Measurements from ENCODE around the gene GLP1R.

The GLP1R gene

GRCh38 chr6:39053016-39053624, 4.5 kb downstream of the GLP1R start:
- TF ChIP-seq CTCF (IDR thresholded peaks at IDR 0.05; ENCODE audit: low read depth, low read length): no peak
- H3K4me3 ChIP-seq (ENCODE audit: low read depth, low read length): no peak overlapping the region

GRCh38 chr6:39053854-39054576, 5.4 kb downstream of the GLP1R start:
- H3K4me3 ChIP-seq (ENCODE audit: low read depth, low read length): no peak overlapping the region
- no peak for TF ChIP-seq CTCF (IDR thresholded peaks at IDR 0.05; ENCODE audit: low read depth, low read length)

- H3K4me3 ChIP-seq (ENCODE audit: low read depth, low read length): no peak overlapping the region
- TF ChIP-seq CTCF (IDR thresholded peaks at IDR 0.05; ENCODE audit: low read depth, low read length): no peak
These were observed 6.1 kb downstream of the GLP1R start for GRCh38 chr6:39054577-39055142.

- TF ChIP-seq CTCF (IDR thresholded peaks at IDR 0.05; ENCODE audit: low read depth, low read length): no peak
- no peak overlapping the region for H3K4me3 ChIP-seq (ENCODE audit: low read depth, low read length)
These were observed 7.1 kb downstream of the GLP1R start for GRCh38 chr6:39055661-39056060.

- H3K4me3 ChIP-seq (ENCODE audit: low read depth, low read length): no peak overlapping the region
- no peak for TF ChIP-seq CTCF (IDR thresholded peaks at IDR 0.05; ENCODE audit: low read depth, low read length)
These were observed 7.6 kb downstream of the GLP1R start for GRCh38 chr6:39056191-39056590.

GRCh38 chr6:39056681-39057080, 8.1 kb downstream of the GLP1R start:
- TF ChIP-seq CTCF (IDR thresholded peaks at IDR 0.05; ENCODE audit: low read depth, low read length): no peak
- no peak overlapping the region for H3K4me3 ChIP-seq (ENCODE audit: low read depth, low read length)

Data from WI38 (cell line).